ENCODE data around the gene COL16A1. TPM values are rescaled to one million over a fixed set of nuclear protein-coding genes. Genes with fewer than 3 reads are reported as not detected.
A peak's percentile ranks its signal among the peaks of the same experiment; 100 is the strongest.

COL16A1 gene
- total and polyA plus RNA-seq, 2 of the 4 experiments (the other 2 are of a cell fraction) = 34.2 to 62.8 TPM

DNA sequence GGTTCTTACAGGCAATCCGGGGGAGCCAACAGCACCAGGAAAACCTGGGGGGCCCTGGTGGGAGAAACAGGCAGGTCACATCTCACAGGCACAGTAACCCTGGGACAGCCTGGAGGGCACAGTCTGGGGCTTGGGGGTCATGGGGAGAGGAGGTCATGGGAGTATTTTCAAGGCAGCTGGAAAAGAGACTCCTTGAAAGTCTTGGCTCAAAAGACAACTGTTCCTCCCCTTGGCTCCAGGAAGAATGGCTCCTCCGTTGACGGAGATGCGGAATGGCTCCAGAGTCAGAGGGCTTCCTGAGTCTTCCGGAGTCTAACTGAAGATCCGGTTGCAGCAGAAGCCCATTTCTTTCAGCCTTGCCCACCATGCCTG, 33.2 kb downstream of the COL16A1 start:
- Histone ChIP-seq H2BK120ac (ENCODE audit: low read depth, low read length) (no peak overlapping the region), H3K9ac (ENCODE audit: low read depth, low read length) (no peak overlapping the region), H3K18ac (ENCODE audit: low read depth, low read length) (no peak overlapping the region), H3K9me3 (ENCODE audit: control insufficient read depth, insufficient read depth, low read length) (no peaks in the 10 kb centered on the region), H4K5ac (ENCODE audit: low read depth, low read length) (no peak overlapping the region), H3K4me2 (ENCODE audit: low read depth, low read length) (no peak overlapping the region), H3K36me3 (ENCODE audit: control insufficient read depth, insufficient read depth, low read length) (peaks cover 74% of the 10 kb centered on the region), H2BK15ac (ENCODE audit: low read depth, low read length) (no peak overlapping the region), H3K23ac (ENCODE audit: low read depth, low read length) (no peak overlapping the region), H4K20me1 (ENCODE audit: insufficient read depth, low read length) (no peaks in the 10 kb centered on the region), H2AK9ac (replicated peaks; ENCODE audit: low read depth, low read length, poor library complexity) (peak overlapping the region; percentile 58), H4K8ac (ENCODE audit: low read depth in 2 of 2, low read length in 2 of 2) (0 out of 4 replicates have a peak overlapping the region, but pooled peaks of 1 of the 2 experiments have one; percentile 10), H3K4me3 (ENCODE audit: insufficient read depth, low read depth, low read length) (no peak overlapping the region), H2BK5ac (ENCODE audit: low read depth, low read length, poor library complexity, severe bottlenecking) (no peak overlapping the region), H3K56ac (ENCODE audit: extremely low read depth, insufficient read depth, low read length) (no peak overlapping the region), H3K4me1 (ENCODE audit: control insufficient read depth, insufficient read depth, low read length) (peaks cover 12% of the 10 kb centered on the region), H3K4ac (ENCODE audit: low read depth, low read length) (no peak overlapping the region; the same call in 1 of the 2 replicates), H3K79me1 (ENCODE audit: low read depth in 1 of 2, low read length in 2 of 2) (peaks cover 0 to 3% of the 10 kb centered on the region in 2 experiments; a peak in 1 of 4 replicates), H3K27me3 (ENCODE audit: control insufficient read depth, insufficient read depth, low read length) (no peaks in the 10 kb centered on the region), H3K9me1 (ENCODE audit: insufficient read depth, low read length) (peaks cover 7% of the 10 kb centered on the region; the same call in 1 of the 2 replicates), H2BK20ac (ENCODE audit: low read depth, low read length) (no peak overlapping the region), H4K91ac (ENCODE audit: insufficient read depth, low read depth, low read length) (no peak overlapping the region; the same call in 1 of the 2 replicates), H2AK5ac (ENCODE audit: low read depth, low read length) (no peak overlapping the region), H2AFZ (replicated peaks; ENCODE audit: low read length, poor library complexity) (peak overlapping the region; percentile 52), H3K27ac (ENCODE audit: insufficient read depth, low read length) (no peak overlapping the region), H3K14ac (replicated peaks; ENCODE audit: low read depth, low read length) (no peak overlapping the region)
- in situ Hi-C loops (cut with MboI; ENCODE audit: low sequenced_read_pairs) = no loop called here
- ATAC-seq (ENCODE audit: low read depth) (no peak), DNase-seq (no peak)
- 53% methylated on average over 6 of the region's 6 CpGs; no CpG with 5 or more reads in 1 of the 2 experiments for WGBS, 2 experiments (ENCODE audit: extremely low coverage in 2 of 2, insufficient read length in 1 of 2)
- no peak for TF ChIP-seq RAD21 (IDR thresholded peaks at IDR 0.05; ENCODE audit: low read length)
- no peak for TF ChIP-seq FOS (IDR thresholded peaks at IDR 0.05; ENCODE audit: low read depth, low read length)
- TF ChIP-seq MAZ (IDR thresholded peaks at IDR 0.05; ENCODE audit: borderline replicate concordance, low read depth, low read length) = no peak
- TF ChIP-seq CEBPB (IDR thresholded peaks at IDR 0.05; ENCODE audit: low read depth, low read length) = no peak
- TF ChIP-seq, protein P1, sequence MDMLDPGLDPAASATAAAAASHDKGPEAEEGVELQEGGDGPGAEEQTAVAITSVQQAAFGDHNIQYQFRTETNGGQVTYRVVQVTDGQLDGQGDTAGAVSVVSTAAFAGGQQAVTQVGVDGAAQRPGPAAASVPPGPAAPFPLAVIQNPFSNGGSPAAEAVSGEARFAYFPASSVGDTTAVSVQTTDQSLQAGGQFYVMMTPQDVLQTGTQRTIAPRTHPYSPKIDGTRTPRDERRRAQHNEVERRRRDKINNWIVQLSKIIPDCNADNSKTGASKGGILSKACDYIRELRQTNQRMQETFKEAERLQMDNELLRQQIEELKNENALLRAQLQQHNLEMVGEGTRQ (IDR thresholded peaks at IDR 0.05; ENCODE audit: low read depth, low read length) = no peak
- TF ChIP-seq RCOR1 (IDR thresholded peaks at IDR 0.05; ENCODE audit: insufficient replicate concordance, low read length) = no peak
- TF ChIP-seq, protein P2, sequence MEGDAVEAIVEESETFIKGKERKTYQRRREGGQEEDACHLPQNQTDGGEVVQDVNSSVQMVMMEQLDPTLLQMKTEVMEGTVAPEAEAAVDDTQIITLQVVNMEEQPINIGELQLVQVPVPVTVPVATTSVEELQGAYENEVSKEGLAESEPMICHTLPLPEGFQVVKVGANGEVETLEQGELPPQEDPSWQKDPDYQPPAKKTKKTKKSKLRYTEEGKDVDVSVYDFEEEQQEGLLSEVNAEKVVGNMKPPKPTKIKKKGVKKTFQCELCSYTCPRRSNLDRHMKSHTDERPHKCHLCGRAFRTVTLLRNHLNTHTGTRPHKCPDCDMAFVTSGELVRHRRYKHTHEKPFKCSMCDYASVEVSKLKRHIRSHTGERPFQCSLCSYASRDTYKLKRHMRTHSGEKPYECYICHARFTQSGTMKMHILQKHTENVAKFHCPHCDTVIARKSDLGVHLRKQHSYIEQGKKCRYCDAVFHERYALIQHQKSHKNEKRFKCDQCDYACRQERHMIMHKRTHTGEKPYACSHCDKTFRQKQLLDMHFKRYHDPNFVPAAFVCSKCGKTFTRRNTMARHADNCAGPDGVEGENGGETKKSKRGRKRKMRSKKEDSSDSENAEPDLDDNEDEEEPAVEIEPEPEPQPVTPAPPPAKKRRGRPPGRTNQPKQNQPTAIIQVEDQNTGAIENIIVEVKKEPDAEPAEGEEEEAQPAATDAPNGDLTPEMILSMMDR (conservative IDR thresholded peaks at IDR 0.05; ENCODE audit: low read depth, low read length) = no peak
- TF ChIP-seq POLR2A (IDR thresholded peaks at IDR 0.05; ENCODE audit: low read depth, low read length) = no peak
- no peak for TF ChIP-seq NFE2L2 (IDR thresholded peaks at IDR 0.05; ENCODE audit: low read depth, low read length)
- no peak for TF ChIP-seq BHLHE40 (IDR thresholded peaks at IDR 0.05; ENCODE audit: low read depth, low read length)
- TF ChIP-seq, protein P3, sequence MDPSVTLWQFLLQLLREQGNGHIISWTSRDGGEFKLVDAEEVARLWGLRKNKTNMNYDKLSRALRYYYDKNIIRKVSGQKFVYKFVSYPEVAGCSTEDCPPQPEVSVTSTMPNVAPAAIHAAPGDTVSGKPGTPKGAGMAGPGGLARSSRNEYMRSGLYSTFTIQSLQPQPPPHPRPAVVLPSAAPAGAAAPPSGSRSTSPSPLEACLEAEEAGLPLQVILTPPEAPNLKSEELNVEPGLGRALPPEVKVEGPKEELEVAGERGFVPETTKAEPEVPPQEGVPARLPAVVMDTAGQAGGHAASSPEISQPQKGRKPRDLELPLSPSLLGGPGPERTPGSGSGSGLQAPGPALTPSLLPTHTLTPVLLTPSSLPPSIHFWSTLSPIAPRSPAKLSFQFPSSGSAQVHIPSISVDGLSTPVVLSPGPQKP (IDR thresholded peaks at IDR 0.05; ENCODE audit: borderline replicate concordance, low read depth, low read length) = no peak
- TF ChIP-seq SMC3 (IDR thresholded peaks at IDR 0.05; ENCODE audit: low read depth, low read length) = no peak
- TF ChIP-seq CHD1 (IDR thresholded peaks at IDR 0.05; ENCODE audit: low read depth, low read length) = no peak
- no peak for TF ChIP-seq MAFK (IDR thresholded peaks at IDR 0.05; ENCODE audit: low read depth, low read length)
- no peak for TF ChIP-seq MXI1 (IDR thresholded peaks at IDR 0.05; ENCODE audit: borderline replicate concordance, low read depth, low read length)
- no peak for TF ChIP-seq RFX5 (IDR thresholded peaks at IDR 0.05; ENCODE audit: low read depth, low read length)
- intact Hi-C loops (cut with micrococcal nuclease) = no loop called here
- dilution Hi-C loops (cut with HindIII; ENCODE audit: low sequenced_read_pairs, unreplicated experiment) = no loop called here
- no TSS peak for BruUV-seq (replicated peaks)
- POLR2A ChIA-PET (ENCODE audit: unreplicated experiment) = no interaction called here
- CTCF ChIA-PET = no interaction called here

All from IMR-90 (cell line).